HepG2 (cell line): ENCODE data around the gene JMJD6. TPM values are rescaled to one million over a fixed set of nuclear protein-coding genes. Genes with fewer than 3 reads are reported as not detected.

Source experiments
- ATAC-seq: fragments of 200-7000 bp; cut with Tn5 transposase; 3 replicates; pipeline ENCODE4 v1.9.1; 2020; ENCODE audit warnings: mild to moderate bottlenecking, moderate library complexity
- BruUV-seq: library from RNA; stranded (reverse); fragments of 400-500 nt; replicated peaks from 2 replicates; lab custom pipeline; 2021; lab: Mats Ljungman, UMichigan
- CTCF ChIA-PET: fragments of 300-600 bp; formaldehyde crosslinking; extraction: SDS; loops from one replicate; lab custom pipeline; 2021; ENCODE audit warnings: low total read pairs, inconsistent platforms, low intra/inter-chr PET ratio; lab: Yijun Ruan, JAX
- POLR2A ChIA-PET: fragments of 350-600 bp; sonication (Branson Sonifier 250); formaldehyde crosslinking; loops from one replicate; lab custom pipeline; 2020; ENCODE audit warnings: antibody characterized with exemption, inconsistent platforms; lab: Yijun Ruan, JAX
- DNase-seq: peaks from one replicate; pipeline ENCODE4 v3.0.0-alpha.2; 2015; ENCODE audit warnings: low spot score
- FAIRE-seq: peaks from 3 replicates; lab custom pipeline; 2011; peaks lifted over from hg19 to GRCh38; lab: Jason Lieb, UNC
- H2AFZ ChIP-seq: one replicate; pipeline ENCODE4 v1.6.1; 2011; ENCODE audit warnings: low read length, inconsistent platforms
- H3K27ac ChIP-seq: fragments of 300-600 bp; 3 replicates; pipeline ENCODE4 v1.8.0; 2011; ENCODE audit warnings: mixed run types, mild to moderate bottlenecking, mixed read lengths, low read length, inconsistent platforms; ENCODE audit not compliant: insufficient read depth; ENCODE audit errors: extremely low read length
- H3K27me3 ChIP-seq, 2 experiments: fragments of 200-600 bp in 1 of 2; 2 replicates in 1 of 2; 3 replicates in 1 of 2; pipeline versions ENCODE4 v1.6.0 to v1.8.0; 2011; ENCODE audit warnings: low read length in 2 of 2, mild to moderate bottlenecking in 2 of 2, moderate library complexity in 2 of 2, inconsistent platforms in 1 of 2; ENCODE audit not compliant: insufficient read depth in 2 of 2, control insufficient read depth in 1 of 2
- H3K36me3 ChIP-seq, 2 experiments: fragments of 200-600 bp in 1 of 2; replicated peaks in 1 of 2; 2 replicates in 1 of 2; 3 replicates in 1 of 2; pipeline versions ENCODE4 v1.5.1 to v1.8.0; 2011; ENCODE audit warnings: low read length in 2 of 2, inconsistent platforms in 1 of 2; ENCODE audit not compliant: insufficient read depth in 2 of 2, control insufficient read depth in 1 of 2
- H3K4me1 ChIP-seq: 2 replicates; pipeline ENCODE4 v1.5.1; 2012; ENCODE audit warnings: low read length, inconsistent platforms; ENCODE audit not compliant: insufficient read depth
- H3K4me2 ChIP-seq: 2 replicates; pipeline ENCODE4 v1.6.0; 2011; ENCODE audit warnings: low read depth, low read length, inconsistent platforms
- H3K4me3 ChIP-seq, 3 experiments: fragments of 200-600 bp in 1 of 3; sonication (generic), shearing (Covaris generic) in 1 of 3; replicated peaks in 1 of 3; 2 replicates each; pipeline ENCODE4 v1.5.1; 2011 to 2016; ENCODE audit warnings: low read length in 3 of 3, inconsistent platforms in 2 of 3, low read depth in 2 of 3, mild to moderate bottlenecking in 2 of 3, control low read depth in 1 of 3, mixed read lengths in 1 of 3; ENCODE audit not compliant: insufficient read depth in 1 of 3
- H3K79me2 ChIP-seq: one replicate; pipeline ENCODE4 v1.6.1; 2011; ENCODE audit warnings: low read length, inconsistent platforms; ENCODE audit not compliant: insufficient read depth
- H3K9ac ChIP-seq: 2 replicates; pipeline ENCODE4 v1.6.0; 2011; ENCODE audit warnings: mild to moderate bottlenecking, low read depth, low read length, inconsistent platforms; ENCODE audit not compliant: insufficient read depth
- H3K9me3 ChIP-seq: 2 replicates; pipeline ENCODE4 v1.5.1; 2012; ENCODE audit warnings: mild to moderate bottlenecking, low read length
- H4K20me1 ChIP-seq: 2 replicates; pipeline ENCODE4 v1.6.0; 2011; ENCODE audit warnings: inconsistent platforms, mild to moderate bottlenecking, low read length, moderate library complexity; ENCODE audit not compliant: insufficient read depth
- DZIP1 ChIP-seq: sonication (generic); formaldehyde crosslinking; IDR thresholded peaks from 2 replicates; pipeline ENCODE4 v1.5.0; 2020; ENCODE audit warnings: mild to moderate bottlenecking, missing genetic modification reagents
- FOXA3 ChIP-seq: IDR thresholded peaks from 2 replicates; pipeline ENCODE4 v1.6.1; 2016; ENCODE audit warnings: missing genetic modification reagents, missing compliant biosample characterization
- HMGXB3 ChIP-seq: sonication (generic); formaldehyde crosslinking; IDR thresholded peaks from 2 replicates; pipeline ENCODE4 v1.4.0; 2020; ENCODE audit warnings: missing genetic modification reagents, borderline replicate concordance
- HMGXB4 ChIP-seq, 2 experiments: sonication (generic) in 1 of 2; formaldehyde crosslinking in 1 of 2; IDR thresholded peaks; 2 replicates each; pipeline versions ENCODE4 v1.4.0 to v1.6.1; 2018 to 2020; ENCODE audit warnings: missing genetic modification reagents in 2 of 2, borderline replicate concordance in 1 of 2, low read depth in 1 of 2, mild to moderate bottlenecking in 1 of 2, missing biosample characterization in 1 of 2
- HOXA3 ChIP-seq: sonication (generic); formaldehyde crosslinking; IDR thresholded peaks from 2 replicates; pipeline ENCODE4 v1.5.0; 2020; ENCODE audit warnings: missing genetic modification reagents
- ISL2 ChIP-seq: sonication (generic); formaldehyde crosslinking; IDR thresholded peaks from 2 replicates; pipeline ENCODE4 v1.5.0; 2020; ENCODE audit warnings: missing genetic modification reagents
- NFIC ChIP-seq: IDR thresholded peaks from 2 replicates; pipeline ENCODE4 v1.6.1; 2012; ENCODE audit warnings: mild to moderate bottlenecking, low read length, inconsistent platforms
- TBX2 ChIP-seq: sonication (generic); formaldehyde crosslinking; IDR thresholded peaks from 2 replicates; pipeline ENCODE4 v1.5.0; 2020; ENCODE audit warnings: missing genetic modification reagents, mild to moderate bottlenecking, borderline replicate concordance
- TEF ChIP-seq: sonication (generic); formaldehyde crosslinking; IDR thresholded peaks from 2 replicates; pipeline ENCODE4 v1.5.0; 2020; ENCODE audit warnings: missing genetic modification reagents
- THYN1 ChIP-seq: sonication (generic); formaldehyde crosslinking; IDR thresholded peaks from 2 replicates; pipeline ENCODE4 v1.8.1; 2023; ENCODE audit warnings: low read depth, mild to moderate bottlenecking, moderate library complexity, missing genetic modification reagents, borderline replicate concordance
- ZFY ChIP-seq: sonication (generic); formaldehyde crosslinking; IDR thresholded peaks from 2 replicates; pipeline ENCODE4 v1.4.0; 2020; ENCODE audit warnings: missing genetic modification reagents
- ZNF713 ChIP-seq: sonication (generic); formaldehyde crosslinking; IDR thresholded peaks from 2 replicates; pipeline ENCODE4 v1.4.0; 2020; ENCODE audit warnings: mild to moderate bottlenecking, missing genetic modification reagents
- WGBS: methylation state at CpG from one replicate; pipeline ENCODE4 v1.1.6; 2017; ENCODE audit warnings: low lambda C conversion rate; 5-methylcytosine and 5-hydroxymethylcytosine counted together
- in situ Hi-C: cut with HindIII; loops from 2 replicates; pipeline ENCODE4 v1.10.0; 2017; ENCODE audit warnings: low pct_unique_long_range_greater_than_20kb; ENCODE audit not compliant: extremely low pct_ligation_motif_present
- intact Hi-C: fragments of 100-400 bp; cut with micrococcal nuclease; formaldehyde crosslinking; loops from one replicate; pipeline ENCODE4 v1.10.0; 2022; ENCODE audit not compliant: unreplicated experiment
- polyA plus RNA-seq, 8 experiments: library from polyadenylated mRNA; depleted of rRNA in 3 of 8; stranded (reverse) in 7 of 8; unstranded in 1 of 8; fragments of >200 nt; fragmentation: Illumina TruSeq in 4 of 8; extraction: Trizol in 4 of 8; gene quantifications; 2 replicates each; pipeline versions ENCODE4 v1.2.1 to v1.2.3, GENCODE V29; 2011 to 2016; ENCODE audit warnings: low read depth in 4 of 8, missing spikeins in 1 of 8, mixed read lengths in 1 of 8; ENCODE audit not compliant: insufficient read depth in 1 of 8
- total RNA-seq, 5 experiments: library from RNA; depleted of rRNA; stranded (reverse); fragments of >200 nt; fragmentation: Illumina TruSeq; extraction: Trizol; gene quantifications; 2 replicates each; pipeline ENCODE4 v1.2.3, GENCODE V29; 2016; ENCODE audit warnings: low read depth in 1 of 5

JMJD6 gene
- total and polyA plus RNA-seq, 2 of the 13 experiments (the other 11 are each of a cell fraction or from before 2014, with no cell fraction given), result 33.6 to 41.0 TPM

- ATAC-seq, result peak; percentile 34
- H4K20me1 ChIP-seq, result no peaks in the 10 kb centered on the region
- no peak for TF ChIP-seq THYN1 (CRISPR knock-in tag)
- TF ChIP-seq NFIC, result no peak
- TF ChIP-seq HMGXB4 (CRISPR knock-in tag; IDR thresholded peaks at IDR 0.05; ENCODE audit: borderline replicate concordance in 1 of 2, low read depth in 1 of 2), result peak in 1 of 2 experiments; percentile 9; a peak in 1 of 4 replicates
- no peak for TF ChIP-seq FOXA3 (CRISPR knock-in tag)
- peak; percentile 13; the same call in 1 of the 2 replicates for TF ChIP-seq TBX2
- no peak for TF ChIP-seq DZIP1 (CRISPR knock-in tag)
- no peak for TF ChIP-seq TEF (CRISPR knock-in tag)
- no peak for TF ChIP-seq ISL2 (CRISPR knock-in tag)
- TF ChIP-seq HMGXB3 (CRISPR knock-in tag), result no peak
- no peak; the same call in 1 of the 2 replicates for TF ChIP-seq HOXA3
- TF ChIP-seq ZFY, result 0 out of 2 replicates have a peak, but pooled peaks have one; percentile 21
- no peak for TF ChIP-seq ZNF713 (CRISPR knock-in tag)
These were observed 17.1 kb downstream of the JMJD6 start for GRCh38 chr17:76709077-76709950.

More at GRCh38 chr17:76709077-76709950, 17.1 kb downstream of the JMJD6 start:
- TSS peak; percentile 60 for BruUV-seq
- POLR2A ChIA-PET, result interaction anchor here (0.8 to 3.6 kb wide), 8 partner anchors 8 to 38 kb away, joined by 4 to 20 read pairs (median 6); partner anchors contain the start of genes JMJD6, METTL23, MFSD11 and SRSF2
- Histone ChIP-seq H3K4me2 (peak overlapping the region; percentile 82), H3K27ac (no peak overlapping the region), H3K9ac (peak overlapping the region; percentile 69; the same call in 1 of the 2 replicates), H3K4me3 (peak overlapping the region; percentile 61 to 76 (median 73)), H3K4me1 (peaks cover 45% of the 10 kb centered on the region), H3K9me3 (no peaks in the 10 kb centered on the region), H3K27me3 (no peaks in the 10 kb centered on the region), H3K36me3 (peaks cover 3 to 11% of the 10 kb centered on the region in 2 experiments; a peak in 3 of 5 replicates), H3K79me2 (peaks cover 34% of the 10 kb centered on the region), H2AFZ (no peak overlapping the region)
- 86% methylated on average over 25 of the region's 29 CpGs for WGBS
- no peak for FAIRE-seq
- intact Hi-C loops (loop anchor here (10.0 kb wide), 1 partner anchor 155 kb away; no protein-coding TSS in a partner anchor), in situ Hi-C loops (no loop called here)
- CTCF ChIA-PET, result no interaction called here
- DNase-seq, result peak; percentile 41
